Measurements from ENCODE around the gene HTATIP2. TPM values are rescaled to one million over a fixed set of nuclear protein-coding genes. Genes with fewer than 3 reads are reported as not detected.

The HTATIP2 gene
- total and polyA plus RNA-seq, 4 donors, result 16.5 to 93.6 (median 64.1) TPM

DNA sequence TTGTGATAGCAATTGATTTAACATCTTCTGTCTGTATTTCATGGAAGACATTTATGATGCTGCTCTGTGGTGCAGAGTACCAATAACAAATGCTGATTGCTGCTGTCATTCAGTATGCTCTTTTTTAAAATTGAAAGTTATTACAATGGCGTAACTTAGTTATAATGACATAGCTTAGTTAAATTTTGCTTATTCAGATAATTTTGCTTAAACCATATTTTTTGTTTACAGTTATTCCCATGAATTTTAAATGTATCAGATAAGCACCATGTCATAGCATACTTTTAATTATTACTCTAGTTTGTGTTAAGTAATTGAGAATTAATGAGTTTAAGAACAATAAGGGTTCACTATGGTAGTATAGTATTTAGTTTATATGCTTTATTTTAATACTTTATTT is 39.5 kb downstream of the HTATIP2 start:
- Histone ChIP-seq H3K4me1 (ENCODE audit: control insufficient read depth in 4 of 4, insufficient read depth in 4 of 4, low read length in 3 of 4) (no peaks in the 10 kb centered on the region), H3K27ac (ENCODE audit: low read depth in 1 of 2, low read length in 2 of 2) (no peak overlapping the region), H3K27me3 (ENCODE audit: control insufficient read depth in 4 of 4, insufficient read depth in 4 of 4, low read length in 3 of 4) (no peaks in the 10 kb centered on the region), H3K9me3 (ENCODE audit: control insufficient read depth in 4 of 4, low read length in 3 of 4) (no peaks in the 10 kb centered on the region), H3K9ac (ENCODE audit: low read depth in 1 of 2, low read length in 2 of 2) (no peak overlapping the region), H3K4me3 (ENCODE audit: low read depth in 1 of 3, low read length in 3 of 3) (no peak overlapping the region), H3K36me3 (ENCODE audit: control insufficient read depth in 4 of 4, insufficient read depth in 3 of 4, low read depth in 1 of 4, low read length in 3 of 4) (peaks cover 1 to 19% (median 11%) of the 10 kb centered on the region in 4 donors)
- 98% methylated on average over 1 of the region's 1 CpG for WGBS
- TF ChIP-seq, protein P1, sequence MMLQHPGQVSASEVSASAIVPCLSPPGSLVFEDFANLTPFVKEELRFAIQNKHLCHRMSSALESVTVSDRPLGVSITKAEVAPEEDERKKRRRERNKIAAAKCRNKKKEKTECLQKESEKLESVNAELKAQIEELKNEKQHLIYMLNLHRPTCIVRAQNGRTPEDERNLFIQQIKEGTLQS (IDR thresholded peaks at IDR 0.05), result no peak
- TF ChIP-seq SP1 (IDR thresholded peaks at IDR 0.05) (no peak), FOXA2 (IDR thresholded peaks at IDR 0.05) (no peak), RAD21 (IDR thresholded peaks at IDR 0.05) (no peak), YY1 (IDR thresholded peaks at IDR 0.05) (no peak), HNF4G (IDR thresholded peaks at IDR 0.05) (no peak), GABPA (IDR thresholded peaks at IDR 0.05 in 1 of 2, conservative IDR thresholded peaks at IDR 0.05 in 1 of 2) (no peak), NR2F2 (IDR thresholded peaks at IDR 0.05) (no peak), RXRA (IDR thresholded peaks at IDR 0.05) (no peak), JUND (IDR thresholded peaks at IDR 0.05) (no peak)
- TF ChIP-seq, protein P2, sequence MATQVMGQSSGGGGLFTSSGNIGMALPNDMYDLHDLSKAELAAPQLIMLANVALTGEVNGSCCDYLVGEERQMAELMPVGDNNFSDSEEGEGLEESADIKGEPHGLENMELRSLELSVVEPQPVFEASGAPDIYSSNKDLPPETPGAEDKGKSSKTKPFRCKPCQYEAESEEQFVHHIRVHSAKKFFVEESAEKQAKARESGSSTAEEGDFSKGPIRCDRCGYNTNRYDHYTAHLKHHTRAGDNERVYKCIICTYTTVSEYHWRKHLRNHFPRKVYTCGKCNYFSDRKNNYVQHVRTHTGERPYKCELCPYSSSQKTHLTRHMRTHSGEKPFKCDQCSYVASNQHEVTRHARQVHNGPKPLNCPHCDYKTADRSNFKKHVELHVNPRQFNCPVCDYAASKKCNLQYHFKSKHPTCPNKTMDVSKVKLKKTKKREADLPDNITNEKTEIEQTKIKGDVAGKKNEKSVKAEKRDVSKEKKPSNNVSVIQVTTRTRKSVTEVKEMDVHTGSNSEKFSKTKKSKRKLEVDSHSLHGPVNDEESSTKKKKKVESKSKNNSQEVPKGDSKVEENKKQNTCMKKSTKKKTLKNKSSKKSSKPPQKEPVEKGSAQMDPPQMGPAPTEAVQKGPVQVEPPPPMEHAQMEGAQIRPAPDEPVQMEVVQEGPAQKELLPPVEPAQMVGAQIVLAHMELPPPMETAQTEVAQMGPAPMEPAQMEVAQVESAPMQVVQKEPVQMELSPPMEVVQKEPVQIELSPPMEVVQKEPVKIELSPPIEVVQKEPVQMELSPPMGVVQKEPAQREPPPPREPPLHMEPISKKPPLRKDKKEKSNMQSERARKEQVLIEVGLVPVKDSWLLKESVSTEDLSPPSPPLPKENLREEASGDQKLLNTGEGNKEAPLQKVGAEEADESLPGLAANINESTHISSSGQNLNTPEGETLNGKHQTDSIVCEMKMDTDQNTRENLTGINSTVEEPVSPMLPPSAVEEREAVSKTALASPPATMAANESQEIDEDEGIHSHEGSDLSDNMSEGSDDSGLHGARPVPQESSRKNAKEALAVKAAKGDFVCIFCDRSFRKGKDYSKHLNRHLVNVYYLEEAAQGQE (IDR thresholded peaks at IDR 0.05), result no peak
- TF ChIP-seq, protein P3, sequence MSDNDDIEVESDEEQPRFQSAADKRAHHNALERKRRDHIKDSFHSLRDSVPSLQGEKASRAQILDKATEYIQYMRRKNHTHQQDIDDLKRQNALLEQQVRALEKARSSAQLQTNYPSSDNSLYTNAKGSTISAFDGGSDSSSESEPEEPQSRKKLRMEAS (IDR thresholded peaks at IDR 0.05), result no peak
- DNase-seq (ENCODE audit: low spot score), result no peak

DNA sequence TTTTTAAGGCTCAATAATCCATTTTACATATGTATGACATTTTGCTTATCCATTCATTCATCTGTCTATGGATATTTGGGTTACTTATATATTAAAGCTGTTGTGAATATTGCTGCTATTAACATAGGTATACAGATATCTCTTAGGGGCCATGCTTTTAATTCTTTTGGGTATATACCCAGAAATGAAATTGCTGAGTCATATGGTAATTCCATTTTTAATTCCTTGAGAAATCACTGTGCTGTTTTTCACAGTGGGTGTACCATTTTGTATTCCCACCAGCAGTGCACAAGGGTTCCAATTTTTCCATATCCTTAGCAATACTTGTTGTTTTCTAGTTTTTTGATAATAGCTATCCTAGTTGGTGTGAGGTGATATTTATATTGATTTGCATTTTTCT is 43.0 kb downstream of the HTATIP2 start:
- no peak overlapping the region for H3K9ac ChIP-seq (ENCODE audit: low read depth in 1 of 2, low read length in 2 of 2)
- H3K4me3 ChIP-seq (ENCODE audit: low read depth in 1 of 3, low read length in 3 of 3), result no peak overlapping the region
- peaks cover 1 to 14% (median 10%) of the 10 kb centered on the region in 4 donors for H3K36me3 ChIP-seq (ENCODE audit: control insufficient read depth in 4 of 4, insufficient read depth in 3 of 4, low read depth in 1 of 4, low read length in 3 of 4)
- no peaks in the 10 kb centered on the region for H3K27me3 ChIP-seq (ENCODE audit: control insufficient read depth in 4 of 4, insufficient read depth in 4 of 4, low read length in 3 of 4)
- no peak overlapping the region for H3K27ac ChIP-seq (ENCODE audit: low read depth in 1 of 2, low read length in 2 of 2)
- no peaks in the 10 kb centered on the region for H3K9me3 ChIP-seq (ENCODE audit: control insufficient read depth in 4 of 4, low read length in 3 of 4)
- TF ChIP-seq SP1 (IDR thresholded peaks at IDR 0.05), result no peak
- no peak for TF ChIP-seq HNF4A (conservative IDR thresholded peaks at IDR 0.05)
- TF ChIP-seq, protein P2 (IDR thresholded peaks at IDR 0.05), result no peak
- no peak for TF ChIP-seq JUND (IDR thresholded peaks at IDR 0.05)
- TF ChIP-seq RAD21 (IDR thresholded peaks at IDR 0.05), result no peak
- TF ChIP-seq FOXA1 (IDR thresholded peaks at IDR 0.05), result no peak
- TF ChIP-seq TAF1 (conservative IDR thresholded peaks at IDR 0.05), result no peak
- no peak for TF ChIP-seq EGR1 (IDR thresholded peaks at IDR 0.05; ENCODE audit: low read depth in 2 of 2)
- no peak for TF ChIP-seq YY1 (IDR thresholded peaks at IDR 0.05)
- TF ChIP-seq, protein P1 (IDR thresholded peaks at IDR 0.05), result no peak
- no peak for TF ChIP-seq RXRA (IDR thresholded peaks at IDR 0.05)
- TF ChIP-seq, protein P4, sequence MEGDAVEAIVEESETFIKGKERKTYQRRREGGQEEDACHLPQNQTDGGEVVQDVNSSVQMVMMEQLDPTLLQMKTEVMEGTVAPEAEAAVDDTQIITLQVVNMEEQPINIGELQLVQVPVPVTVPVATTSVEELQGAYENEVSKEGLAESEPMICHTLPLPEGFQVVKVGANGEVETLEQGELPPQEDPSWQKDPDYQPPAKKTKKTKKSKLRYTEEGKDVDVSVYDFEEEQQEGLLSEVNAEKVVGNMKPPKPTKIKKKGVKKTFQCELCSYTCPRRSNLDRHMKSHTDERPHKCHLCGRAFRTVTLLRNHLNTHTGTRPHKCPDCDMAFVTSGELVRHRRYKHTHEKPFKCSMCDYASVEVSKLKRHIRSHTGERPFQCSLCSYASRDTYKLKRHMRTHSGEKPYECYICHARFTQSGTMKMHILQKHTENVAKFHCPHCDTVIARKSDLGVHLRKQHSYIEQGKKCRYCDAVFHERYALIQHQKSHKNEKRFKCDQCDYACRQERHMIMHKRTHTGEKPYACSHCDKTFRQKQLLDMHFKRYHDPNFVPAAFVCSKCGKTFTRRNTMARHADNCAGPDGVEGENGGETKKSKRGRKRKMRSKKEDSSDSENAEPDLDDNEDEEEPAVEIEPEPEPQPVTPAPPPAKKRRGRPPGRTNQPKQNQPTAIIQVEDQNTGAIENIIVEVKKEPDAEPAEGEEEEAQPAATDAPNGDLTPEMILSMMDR (IDR thresholded peaks at IDR 0.05; ENCODE audit: low read depth, low read length, missing input control), result no peak
- TF ChIP-seq HNF4G (IDR thresholded peaks at IDR 0.05), result no peak
- TF ChIP-seq, protein P5, sequence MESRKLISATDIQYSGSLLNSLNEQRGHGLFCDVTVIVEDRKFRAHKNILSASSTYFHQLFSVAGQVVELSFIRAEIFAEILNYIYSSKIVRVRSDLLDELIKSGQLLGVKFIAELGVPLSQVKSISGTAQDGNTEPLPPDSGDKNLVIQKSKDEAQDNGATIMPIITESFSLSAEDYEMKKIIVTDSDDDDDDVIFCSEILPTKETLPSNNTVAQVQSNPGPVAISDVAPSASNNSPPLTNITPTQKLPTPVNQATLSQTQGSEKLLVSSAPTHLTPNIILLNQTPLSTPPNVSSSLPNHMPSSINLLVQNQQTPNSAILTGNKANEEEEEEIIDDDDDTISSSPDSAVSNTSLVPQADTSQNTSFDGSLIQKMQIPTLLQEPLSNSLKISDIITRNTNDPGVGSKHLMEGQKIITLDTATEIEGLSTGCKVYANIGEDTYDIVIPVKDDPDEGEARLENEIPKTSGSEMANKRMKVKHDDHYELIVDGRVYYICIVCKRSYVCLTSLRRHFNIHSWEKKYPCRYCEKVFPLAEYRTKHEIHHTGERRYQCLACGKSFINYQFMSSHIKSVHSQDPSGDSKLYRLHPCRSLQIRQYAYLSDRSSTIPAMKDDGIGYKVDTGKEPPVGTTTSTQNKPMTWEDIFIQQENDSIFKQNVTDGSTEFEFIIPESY (IDR thresholded peaks at IDR 0.05), result no peak
- no peak for TF ChIP-seq FOXA2 (IDR thresholded peaks at IDR 0.05)
- DNase-seq (ENCODE audit: low spot score), result no peak
- no peaks in the 10 kb centered on the region for H3K4me1 ChIP-seq (ENCODE audit: control insufficient read depth in 4 of 4, insufficient read depth in 4 of 4, low read length in 3 of 4)
